Keratinocyte (primary cell): ENCODE measurements around the gene ALX4. TPM values are rescaled to one million over a fixed set of nuclear protein-coding genes. Genes with fewer than 3 reads are reported as not detected.

Experiments used
- DNase-seq: peaks from one replicate; pipeline ENCODE4 v3.0.0-alpha.2; 2011; ENCODE audit warnings: low read depth, missing footprints, low spot score
- FAIRE-seq: peaks from 2 replicates; lab custom pipeline; 2011; peaks lifted over from hg19 to GRCh38; lab: Jason Lieb, UNC
- H2AFZ ChIP-seq: 2 replicates; pipeline ENCODE4 v1.6.0; 2012; ENCODE audit warnings: low read length, control low read depth, inconsistent platforms; ENCODE audit not compliant: control insufficient read depth
- H3K27ac ChIP-seq: 2 replicates; pipeline ENCODE4 v1.5.1; 2011; ENCODE audit warnings: low read length; ENCODE audit not compliant: control insufficient read depth, insufficient read depth
- H3K27me3 ChIP-seq: 3 replicates; pipeline ENCODE4 v1.6.0; 2011; ENCODE audit warnings: low read length; ENCODE audit not compliant: control insufficient read depth, insufficient read depth; ENCODE audit errors: extremely low read depth
- H3K36me3 ChIP-seq, 2 experiments: 2 replicates in 1 of 2; 3 replicates in 1 of 2; pipeline ENCODE4 v1.5.1; 2011; ENCODE audit warnings: low read length in 2 of 2, mild to moderate bottlenecking in 1 of 2; ENCODE audit not compliant: control insufficient read depth in 2 of 2, insufficient read depth in 2 of 2; ENCODE audit errors: extremely low read depth in 1 of 2
- H3K4me1 ChIP-seq: 3 replicates; pipeline ENCODE4 v1.5.1; 2011; ENCODE audit warnings: low read length; ENCODE audit not compliant: control insufficient read depth, insufficient read depth; ENCODE audit errors: extremely low read depth
- H3K4me2 ChIP-seq: 3 replicates; pipeline ENCODE4 v1.6.0; 2011; ENCODE audit warnings: low read depth, low read length; ENCODE audit not compliant: control insufficient read depth, insufficient read depth; ENCODE audit errors: extremely low read depth
- H3K4me3 ChIP-seq, 3 experiments: fragments of 200-600 bp in 1 of 3; sonication (generic) in 1 of 3; 2 replicates in 2 of 3; 3 replicates in 1 of 3; pipeline ENCODE4 v1.5.1; 2011 to 2016; ENCODE audit warnings: low read length in 3 of 3, mild to moderate bottlenecking in 3 of 3, control low read depth in 2 of 3, inconsistent platforms in 1 of 3, low read depth in 1 of 3, mixed read lengths in 1 of 3, mixed run types in 1 of 3, moderate library complexity in 1 of 3; ENCODE audit not compliant: control insufficient read depth in 2 of 3, insufficient read depth in 2 of 3; ENCODE audit errors: extremely low read depth in 1 of 3
- H3K79me2 ChIP-seq: 2 replicates; pipeline ENCODE4 v1.6.0; 2012; ENCODE audit warnings: low read length; ENCODE audit not compliant: control insufficient read depth, insufficient read depth
- H3K9ac ChIP-seq: 3 replicates; pipeline ENCODE4 v1.6.0; 2011; ENCODE audit warnings: low read length; ENCODE audit not compliant: control insufficient read depth, insufficient read depth; ENCODE audit errors: extremely low read depth
- H3K9me1 ChIP-seq: 3 replicates; pipeline ENCODE4 v1.6.0; 2011; ENCODE audit warnings: low read length; ENCODE audit not compliant: control insufficient read depth, insufficient read depth; ENCODE audit errors: extremely low read depth
- H3K9me3 ChIP-seq: 2 replicates; pipeline ENCODE4 v1.5.1; 2012; ENCODE audit warnings: low read depth, low read length; ENCODE audit not compliant: control insufficient read depth
- H4K20me1 ChIP-seq: 3 replicates; pipeline ENCODE4 v1.6.0; 2011; ENCODE audit warnings: low read length; ENCODE audit not compliant: control insufficient read depth, insufficient read depth; ENCODE audit errors: extremely low read depth
- CTCF ChIP-seq, 3 experiments: IDR thresholded peaks in 1 of 3; conservative IDR thresholded peaks in 1 of 3; optimal IDR thresholded peaks in 1 of 3; 2 replicates in 2 of 3; 3 replicates in 1 of 3; pipeline versions ENCODE3 to v1.5.1; 2011; ENCODE audit warnings: low read length in 3 of 3, mild to moderate bottlenecking in 3 of 3, moderate library complexity in 2 of 3, control low read depth in 1 of 3, inconsistent platforms in 1 of 3; ENCODE audit not compliant: insufficient read depth in 2 of 3; ENCODE audit errors: extremely low read depth in 1 of 3
- EZH2 ChIP-seq: IDR thresholded peaks from one replicate; pipeline ENCODE4 v1.6.1; 2012; ENCODE audit warnings: inconsistent platforms, mild to moderate bottlenecking, low read length, moderate library complexity
- dilution Hi-C: fragments of 300-500 bp; cut with MboI; formaldehyde crosslinking; loops from one replicate; pipeline ENCODE4 v1.7.0; 2020; ENCODE audit warnings: low sequenced_read_pairs; ENCODE audit not compliant: extremely low pct_ligation_motif_present
- polyA plus RNA-seq, 5 experiments: library from polyadenylated mRNA; depleted of rRNA in 3 of 5; stranded (reverse) in 3 of 5; stranded (forward) in 1 of 5; unstranded in 1 of 5; fragments of >200 nt; gene quantifications; 1 replicate in 1 of 5; 2 replicates in 3 of 5; 3 replicates in 1 of 5; pipeline versions ENCODE4 v1.2.1 to v1.2.3, GENCODE V29; 2011 to 2012; ENCODE audit warnings: missing spikeins in 2 of 5, low read depth in 1 of 5, low replicate concordance in 1 of 5

The ALX4 gene
- polyA plus RNA-seq, 1 donor (not counting 4 experiments of a cell fraction or from before 2014, with no cell fraction given) = not detected

- H3K27ac ChIP-seq = no peak overlapping the region
- H2AFZ ChIP-seq = peak overlapping the region; percentile 43
- peak overlapping the region; percentile 71 for H3K4me2 ChIP-seq
- H3K4me1 ChIP-seq = peaks cover 15% of the 10 kb centered on the region
- no peak for FAIRE-seq
- no peaks in the 10 kb centered on the region for H3K79me2 ChIP-seq
- no peaks in the 10 kb centered on the region for H3K36me3 ChIP-seq
- peaks cover 97% of the 10 kb centered on the region for H3K27me3 ChIP-seq
- H3K9me3 ChIP-seq = no peaks in the 10 kb centered on the region
- dilution Hi-C loops = no loop called here
- H3K9me1 ChIP-seq = no peaks in the 10 kb centered on the region
- no peak for DNase-seq
- TF ChIP-seq CTCF (optimal IDR thresholded peaks at IDR 0.05 in 1 of 3, IDR thresholded peaks at IDR 0.05 in 1 of 3, conservative IDR thresholded peaks at IDR 0.05 in 1 of 3; ENCODE audit: extremely low read depth in 1 of 3, insufficient read depth in 2 of 3, low read length in 3 of 3) (no peak), EZH2 (peak; percentile 81)
- no peaks in the 10 kb centered on the region for H4K20me1 ChIP-seq
- H3K9ac ChIP-seq = no peak overlapping the region
- H3K4me3 ChIP-seq = peak overlapping the region; percentile 14 to 49 (median 40)
Measured at GRCh38 chr11:44315947-44316658, 6.2 kb upstream of the ALX4 start.

- no peaks in the 10 kb centered on the region for H3K9me1 ChIP-seq
- H3K27ac ChIP-seq = no peak overlapping the region
- no peaks in the 10 kb centered on the region for H3K9me3 ChIP-seq
- peaks cover 19% of the 10 kb centered on the region for H3K4me1 ChIP-seq
- dilution Hi-C loops = no loop called here
- TF ChIP-seq EZH2 (no peak), CTCF (optimal IDR thresholded peaks at IDR 0.05 in 1 of 3, IDR thresholded peaks at IDR 0.05 in 1 of 3, conservative IDR thresholded peaks at IDR 0.05 in 1 of 3; ENCODE audit: extremely low read depth in 1 of 3, insufficient read depth in 2 of 3, low read length in 3 of 3) (no peak)
- no peak overlapping the region for H3K4me3 ChIP-seq
- H4K20me1 ChIP-seq = no peaks in the 10 kb centered on the region
- H3K79me2 ChIP-seq = no peaks in the 10 kb centered on the region
- no peak overlapping the region for H3K9ac ChIP-seq
- no peak overlapping the region for H3K4me2 ChIP-seq
- no peaks in the 10 kb centered on the region for H3K36me3 ChIP-seq
- peaks cover 97% of the 10 kb centered on the region for H3K27me3 ChIP-seq
- FAIRE-seq = no peak
- no peak overlapping the region for H2AFZ ChIP-seq
- no peak for DNase-seq
Measured at GRCh38 chr11:44314733-44315132, 4.8 kb upstream of the ALX4 start.
